Loucy (cell line): ENCODE measurements around the gene ANKRD13D.

ENCODE experiments used
- CTCF ChIP-seq: fragments of 200-600 bp; sonication (generic); conservative IDR thresholded peaks from 2 replicates; pipeline ENCODE4 v1.5.1; 2014; ENCODE audit warnings: mild to moderate bottlenecking, antibody characterized with exemption, low read length
- EZH2phosphoT487 ChIP-seq: fragments of 200-600 bp; IDR thresholded peaks from 2 replicates; pipeline ENCODE4 v1.6.1; 2018; ENCODE audit warnings: antibody characterized with exemption, mild to moderate bottlenecking, moderate library complexity, borderline replicate concordance

GRCh38 chr11:67290801-67291200 lies 1.7 kb downstream of the ANKRD13D start:
- no peak for TF ChIP-seq CTCF
- TF ChIP-seq EZH2phosphoT487: no peak
